ENCODE measurements around the gene SEC14L1. TPM values are rescaled to one million over a fixed set of nuclear protein-coding genes. Genes with fewer than 3 reads are reported as not detected.

SEC14L1 gene
- total RNA-seq, 2 experiments from 2014 or later = 97.3 to 98.5 TPM

DNA sequence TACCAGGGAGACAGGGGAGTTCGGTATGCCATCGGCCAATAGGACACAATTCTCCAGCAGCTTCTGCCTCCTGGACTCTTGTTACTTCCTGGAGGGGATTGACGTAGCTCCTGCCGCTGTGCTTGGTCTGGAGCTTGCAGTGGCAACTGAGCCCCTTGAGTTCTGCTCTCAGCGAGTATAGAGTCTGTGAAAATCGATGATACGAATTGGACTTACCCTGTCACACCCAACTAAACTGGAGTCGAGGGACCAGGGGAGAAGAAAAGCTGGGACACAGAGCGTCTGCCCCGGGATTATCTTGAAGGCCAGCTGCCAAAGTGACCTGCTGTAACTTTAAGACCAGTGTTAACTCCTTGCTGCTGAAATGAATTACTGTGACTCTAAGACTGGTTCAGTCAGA, 22.2 kb downstream of the SEC14L1 start:
- H3K4me3 Mint-ChIP-seq = no peak overlapping the region
- Histone ChIP-seq H3K27ac (ENCODE audit: low read depth in 1 of 2, low read length in 2 of 2) (no peak overlapping the region), H3K9me3 (ENCODE audit: control insufficient read depth in 1 of 2, insufficient read depth in 1 of 2, low read length in 2 of 2) (peaks cover 13 to 14% of the 10 kb centered on the region in 2 experiments), H3K36me3 (ENCODE audit: insufficient read depth, low read length) (peaks cover 3% of the 10 kb centered on the region), H3K27me3 (ENCODE audit: control insufficient read depth in 1 of 2, insufficient read depth in 2 of 2, low read length in 2 of 2) (no peaks in the 10 kb centered on the region), H3K4me3 (ENCODE audit: low read length) (no peak overlapping the region), H3K4me1 (ENCODE audit: insufficient read depth, low read length) (peaks cover 16% of the 10 kb centered on the region)
- intact Hi-C loops (cut with DNase I, micrococcal nuclease) = no loop called here
- ChIA-PET POLR2A (interaction anchor here (1.2 kb wide), 1 partner anchor 22 kb away, joined by 5 read pairs; the partner anchor contains the start of gene SEC14L1), CTCF (no interaction called here)
- no peaks in the 10 kb centered on the region for H3K27me3 Mint-ChIP-seq
- H3K36me3 Mint-ChIP-seq (ENCODE audit: low read depth) = peaks cover 49% of the 10 kb centered on the region
- peaks cover 6% of the 10 kb centered on the region for H3K9me3 Mint-ChIP-seq
- DNase-seq = no peak
- H3K27ac Mint-ChIP-seq = peak overlapping the region; percentile 37
- ATAC-seq (ENCODE audit: poor library complexity) = no peak
- no peak for TF ChIP-seq CTCF (IDR thresholded peaks at IDR 0.05)
- H3K4me1 Mint-ChIP-seq (ENCODE audit: low read depth) = peaks cover 72% of the 10 kb centered on the region

GRCh38 chr17:77163511-77164280, 22.9 kb downstream of the SEC14L1 start:
- CTCF ChIA-PET = no interaction called here
- no peak for TF ChIP-seq CTCF (IDR thresholded peaks at IDR 0.05)
- DNase-seq (no peak), ATAC-seq (ENCODE audit: poor library complexity) (no peak)
- Mint-ChIP-seq H3K4me1 (ENCODE audit: low read depth) (peaks cover 71% of the 10 kb centered on the region), H3K27ac (peak overlapping the region; percentile 37), H3K36me3 (ENCODE audit: low read depth) (peaks cover 56% of the 10 kb centered on the region), H3K4me3 (no peak overlapping the region), H3K27me3 (no peaks in the 10 kb centered on the region), H3K9me3 (peaks cover 9% of the 10 kb centered on the region)
- no peaks in the 10 kb centered on the region for H3K27me3 ChIP-seq (ENCODE audit: control insufficient read depth in 1 of 2, insufficient read depth in 2 of 2, low read length in 2 of 2)
- intact Hi-C loops (cut with DNase I, micrococcal nuclease) = no loop called here
- no peak overlapping the region for H3K27ac ChIP-seq (ENCODE audit: low read depth in 1 of 2, low read length in 2 of 2)
- H3K4me3 ChIP-seq (ENCODE audit: low read length) = no peak overlapping the region
- H3K36me3 ChIP-seq (ENCODE audit: insufficient read depth, low read length) = peaks cover 3% of the 10 kb centered on the region
- POLR2A ChIA-PET = interaction anchor here (1.2 kb wide), 1 partner anchor 23 kb away, joined by 5 read pairs; the partner anchor contains the start of gene SEC14L1
- H3K9me3 ChIP-seq (ENCODE audit: control insufficient read depth in 1 of 2, insufficient read depth in 1 of 2, low read length in 2 of 2) = peaks cover 15 to 20% of the 10 kb centered on the region in 2 experiments
- peaks cover 16% of the 10 kb centered on the region for H3K4me1 ChIP-seq (ENCODE audit: insufficient read depth, low read length)

GRCh38 chr17:77164483-77165091, 23.8 kb downstream of the SEC14L1 start:
- no peak for TF ChIP-seq CTCF (IDR thresholded peaks at IDR 0.05)
- H3K27ac Mint-ChIP-seq = peak overlapping the region; percentile 69
- Histone ChIP-seq H3K4me1 (ENCODE audit: insufficient read depth, low read length) (peaks cover 16% of the 10 kb centered on the region), H3K27ac (ENCODE audit: low read depth in 1 of 2, low read length in 2 of 2) (no peak overlapping the region), H3K4me3 (ENCODE audit: low read length) (no peak overlapping the region), H3K36me3 (ENCODE audit: insufficient read depth, low read length) (peaks cover 3% of the 10 kb centered on the region), H3K27me3 (ENCODE audit: control insufficient read depth in 1 of 2, insufficient read depth in 2 of 2, low read length in 2 of 2) (no peaks in the 10 kb centered on the region), H3K9me3 (ENCODE audit: control insufficient read depth in 1 of 2, insufficient read depth in 1 of 2, low read length in 2 of 2) (peaks cover 21 to 22% of the 10 kb centered on the region in 2 experiments)
- H3K36me3 Mint-ChIP-seq (ENCODE audit: low read depth) = peaks cover 65% of the 10 kb centered on the region
- H3K4me1 Mint-ChIP-seq (ENCODE audit: low read depth) = peaks cover 71% of the 10 kb centered on the region
- ATAC-seq (ENCODE audit: poor library complexity) (no peak), DNase-seq (no peak)
- ChIA-PET CTCF (no interaction called here), POLR2A (no interaction called here)
- no peaks in the 10 kb centered on the region for H3K27me3 Mint-ChIP-seq
- intact Hi-C loops (cut with DNase I, micrococcal nuclease) = no loop called here
- peak overlapping the region; percentile 16 for H3K4me3 Mint-ChIP-seq
- H3K9me3 Mint-ChIP-seq = peaks cover 9% of the 10 kb centered on the region
